Dendritic cell treated with granulocyte-macrophage colony-stimulating factor and Interleukin-4, amounts not matched to agents 40 ng/mL and 50 ng/mL, for 4 days (primary cell): ENCODE data around the gene GSS.

Experiments used
- H3K27ac Mint-ChIP-seq: one replicate; pipeline ENCODE4 v1.8.0; 2022; ENCODE audit warnings: mild to moderate bottlenecking, mixed read lengths
- H3K27me3 Mint-ChIP-seq: one replicate; pipeline ENCODE4 v1.8.0; 2022; ENCODE audit warnings: mild to moderate bottlenecking, mixed read lengths
- H3K36me3 Mint-ChIP-seq: one replicate; pipeline ENCODE4 v1.8.0; 2022; ENCODE audit warnings: low read depth, mixed read lengths
- H3K4me1 Mint-ChIP-seq: one replicate; pipeline ENCODE4 v1.8.0; 2022; ENCODE audit warnings: low read depth, mixed read lengths
- H3K4me3 Mint-ChIP-seq: one replicate; pipeline ENCODE4 v1.8.0; 2022; ENCODE audit warnings: mild to moderate bottlenecking, moderate library complexity, mixed read lengths
- H3K9me3 Mint-ChIP-seq: one replicate; pipeline ENCODE4 v1.8.0; 2022; ENCODE audit warnings: mixed read lengths
- intact Hi-C: fragments of 100-400 bp; cut with micrococcal nuclease; formaldehyde crosslinking; loops from one replicate; pipeline ENCODE4 v1.15.0; 2022

GSS gene

GRCh38 chr20:34953960-34954359, 1.6 kb downstream of the GSS start:
- H3K27ac Mint-ChIP-seq = no peak overlapping the region
- H3K4me1 Mint-ChIP-seq = peaks cover 20% of the 10 kb centered on the region
- H3K36me3 Mint-ChIP-seq = peaks cover 37% of the 10 kb centered on the region
- no peaks in the 10 kb centered on the region for H3K27me3 Mint-ChIP-seq
- H3K9me3 Mint-ChIP-seq = no peaks in the 10 kb centered on the region
- H3K4me3 Mint-ChIP-seq = no peak overlapping the region
- intact Hi-C loops = no loop called here

GRCh38 chr20:34952671-34953070, 2.9 kb downstream of the GSS start:
- no peaks in the 10 kb centered on the region for H3K9me3 Mint-ChIP-seq
- H3K4me1 Mint-ChIP-seq = peaks cover 20% of the 10 kb centered on the region
- no peaks in the 10 kb centered on the region for H3K27me3 Mint-ChIP-seq
- peaks cover 37% of the 10 kb centered on the region for H3K36me3 Mint-ChIP-seq
- intact Hi-C loops = no loop called here
- no peak overlapping the region for H3K27ac Mint-ChIP-seq
- no peak overlapping the region for H3K4me3 Mint-ChIP-seq

- intact Hi-C loops = no loop called here
These were observed 4.0 kb downstream of the GSS start for GRCh38 chr20:34951652-34952051.

GRCh38 chr20:34951252-34951651, 4.4 kb downstream of the GSS start:
- intact Hi-C loops = no loop called here
- H3K36me3 Mint-ChIP-seq = peaks cover 42% of the 10 kb centered on the region
- no peak overlapping the region for H3K27ac Mint-ChIP-seq
- peaks cover 16% of the 10 kb centered on the region for H3K4me1 Mint-ChIP-seq
- H3K27me3 Mint-ChIP-seq = no peaks in the 10 kb centered on the region
- no peak overlapping the region for H3K4me3 Mint-ChIP-seq
- no peaks in the 10 kb centered on the region for H3K9me3 Mint-ChIP-seq

More at GRCh38 chr20:34951652-34952051, 4.0 kb downstream of the GSS start:
- Mint-ChIP-seq H3K27me3 (no peaks in the 10 kb centered on the region), H3K27ac (no peak overlapping the region), H3K4me1 (peaks cover 20% of the 10 kb centered on the region), H3K9me3 (no peaks in the 10 kb centered on the region), H3K36me3 (peaks cover 38% of the 10 kb centered on the region), H3K4me3 (no peak overlapping the region)

- Mint-ChIP-seq H3K4me3 (no peak overlapping the region), H3K27me3 (no peaks in the 10 kb centered on the region), H3K36me3 (peaks cover 46% of the 10 kb centered on the region), H3K4me1 (no peaks in the 10 kb centered on the region), H3K9me3 (no peaks in the 10 kb centered on the region), H3K27ac (no peak overlapping the region)
- intact Hi-C loops = no loop called here
These were observed 6.5 kb downstream of the GSS start for GRCh38 chr20:34949120-34949519.

GRCh38 chr20:34948030-34948429, 7.6 kb downstream of the GSS start:
- Mint-ChIP-seq H3K4me1 (no peaks in the 10 kb centered on the region), H3K36me3 (peaks cover 57% of the 10 kb centered on the region), H3K27me3 (no peaks in the 10 kb centered on the region), H3K9me3 (no peaks in the 10 kb centered on the region), H3K4me3 (no peak overlapping the region), H3K27ac (no peak overlapping the region)
- intact Hi-C loops = no loop called here

- no peak overlapping the region for H3K27ac Mint-ChIP-seq
- intact Hi-C loops = no loop called here
These were observed 8.3 kb downstream of the GSS start for GRCh38 chr20:34947336-34947735.

GRCh38 chr20:34946661-34947060, 8.9 kb downstream of the GSS start:
- peaks cover 10% of the 10 kb centered on the region for H3K4me1 Mint-ChIP-seq
- H3K36me3 Mint-ChIP-seq = peaks cover 67% of the 10 kb centered on the region
- no peaks in the 10 kb centered on the region for H3K27me3 Mint-ChIP-seq
- H3K27ac Mint-ChIP-seq = no peak overlapping the region
- no peak overlapping the region for H3K4me3 Mint-ChIP-seq
- intact Hi-C loops = no loop called here
- no peaks in the 10 kb centered on the region for H3K9me3 Mint-ChIP-seq

More at GRCh38 chr20:34947336-34947735, 8.3 kb downstream of the GSS start:
- Mint-ChIP-seq H3K4me1 (peaks cover 3% of the 10 kb centered on the region), H3K36me3 (peaks cover 64% of the 10 kb centered on the region), H3K4me3 (no peak overlapping the region), H3K9me3 (no peaks in the 10 kb centered on the region), H3K27me3 (no peaks in the 10 kb centered on the region)

- no peaks in the 10 kb centered on the region for H3K9me3 Mint-ChIP-seq
- peaks cover 61% of the 10 kb centered on the region for H3K36me3 Mint-ChIP-seq
- H3K27ac Mint-ChIP-seq = no peak overlapping the region
- no peak overlapping the region for H3K4me3 Mint-ChIP-seq
- intact Hi-C loops = no loop called here
- H3K4me1 Mint-ChIP-seq = peaks cover 22% of the 10 kb centered on the region
- no peaks in the 10 kb centered on the region for H3K27me3 Mint-ChIP-seq
These were observed 10.1 kb downstream of the GSS start for GRCh38 chr20:34945315-34946077.

- Mint-ChIP-seq H3K9me3 (no peaks in the 10 kb centered on the region), H3K36me3 (peaks cover 46% of the 10 kb centered on the region), H3K27ac (no peak overlapping the region), H3K4me3 (no peak overlapping the region), H3K27me3 (no peaks in the 10 kb centered on the region), H3K4me1 (peaks cover 34% of the 10 kb centered on the region)
- intact Hi-C loops = no loop called here
These were observed 11.6 kb downstream of the GSS start for GRCh38 chr20:34943808-34944567.

- peaks cover 52% of the 10 kb centered on the region for H3K36me3 Mint-ChIP-seq
- H3K27ac Mint-ChIP-seq = peak overlapping the region; percentile 47
- no peaks in the 10 kb centered on the region for H3K9me3 Mint-ChIP-seq
- intact Hi-C loops = no loop called here
- no peaks in the 10 kb centered on the region for H3K27me3 Mint-ChIP-seq
- H3K4me1 Mint-ChIP-seq = peaks cover 46% of the 10 kb centered on the region
- H3K4me3 Mint-ChIP-seq = no peak overlapping the region
These were observed 13.3 kb downstream of the GSS start for GRCh38 chr20:34942301-34942700.

- no peak overlapping the region for H3K4me3 Mint-ChIP-seq
- H3K36me3 Mint-ChIP-seq = peaks cover 55% of the 10 kb centered on the region
These were observed 14.4 kb downstream of the GSS start for GRCh38 chr20:34941226-34941625.

GRCh38 chr20:34940081-34940481, 15.5 kb downstream of the GSS start:
- H3K27me3 Mint-ChIP-seq = no peaks in the 10 kb centered on the region
- no peak overlapping the region for H3K4me3 Mint-ChIP-seq
- H3K36me3 Mint-ChIP-seq = peaks cover 46% of the 10 kb centered on the region
- H3K27ac Mint-ChIP-seq = peak overlapping the region; percentile 94
- no peaks in the 10 kb centered on the region for H3K9me3 Mint-ChIP-seq
- H3K4me1 Mint-ChIP-seq = peaks cover 54% of the 10 kb centered on the region
- intact Hi-C loops = no loop called here

More at GRCh38 chr20:34941226-34941625, 14.4 kb downstream of the GSS start:
- Mint-ChIP-seq H3K27me3 (no peaks in the 10 kb centered on the region), H3K27ac (peak overlapping the region; percentile 15), H3K4me1 (peaks cover 53% of the 10 kb centered on the region), H3K9me3 (no peaks in the 10 kb centered on the region)
- intact Hi-C loops = no loop called here

- H3K9me3 Mint-ChIP-seq = no peaks in the 10 kb centered on the region
- intact Hi-C loops = no loop called here
- H3K27ac Mint-ChIP-seq = peak overlapping the region; percentile 94
- peaks cover 54% of the 10 kb centered on the region for H3K4me1 Mint-ChIP-seq
- H3K36me3 Mint-ChIP-seq = peaks cover 36% of the 10 kb centered on the region
- peak overlapping the region; percentile 44 for H3K4me3 Mint-ChIP-seq
- H3K27me3 Mint-ChIP-seq = no peaks in the 10 kb centered on the region
These were observed 17.0 kb downstream of the GSS start for GRCh38 chr20:34938466-34939163.
